CD14-positive monocyte (primary cell): ENCODE data around the gene KCNJ1. TPM values are rescaled to one million over a fixed set of nuclear protein-coding genes. Genes with fewer than 3 reads are reported as not detected.

Experiments used
- DNase-seq, 3 donors: peaks; one replicate each; pipeline ENCODE4 v3.0.0-alpha.2; 2011 to 2022
- H2AFZ ChIP-seq: 2 replicates; pipeline ENCODE4 v1.6.0; 2012; ENCODE audit warnings: mild to moderate bottlenecking, low read depth, low read length, inconsistent platforms; ENCODE audit not compliant: insufficient read depth, poor library complexity, severe bottlenecking
- H3K27ac ChIP-seq, 2 donors: 1 replicate in 1 of 2; 2 replicates in 1 of 2; pipeline ENCODE4 v1.5.1; 2012 to 2013; ENCODE audit warnings: low read length in 2 of 2, control low read depth in 1 of 2, inconsistent platforms in 1 of 2, low read depth in 1 of 2, mild to moderate bottlenecking in 1 of 2
- H3K27me3 ChIP-seq, 2 donors: one replicate each; pipeline versions ENCODE4 v1.6.0 to v1.6.1; 2011 to 2013; ENCODE audit warnings: low read length in 2 of 2; ENCODE audit not compliant: control insufficient read depth in 2 of 2, insufficient read depth in 2 of 2
- H3K36me3 ChIP-seq, 2 donors: replicated peaks in 1 of 2; 1 replicate in 1 of 2; 2 replicates in 1 of 2; pipeline versions ENCODE4 v1.5.1 to v1.6.1; 2012 to 2013; ENCODE audit warnings: low read length in 2 of 2, control low read depth in 1 of 2, inconsistent platforms in 1 of 2, mild to moderate bottlenecking in 1 of 2; ENCODE audit not compliant: insufficient read depth in 2 of 2, control insufficient read depth in 1 of 2
- H3K4me1 ChIP-seq, 2 donors: 1 replicate in 1 of 2; 2 replicates in 1 of 2; pipeline versions ENCODE4 v1.5.1 to v1.6.1; 2012 to 2013; ENCODE audit warnings: low read length in 2 of 2, control low read depth in 1 of 2, inconsistent platforms in 1 of 2, mild to moderate bottlenecking in 1 of 2, moderate library complexity in 1 of 2; ENCODE audit not compliant: insufficient read depth in 2 of 2, control insufficient read depth in 1 of 2
- H3K4me2 ChIP-seq: replicated peaks from 2 replicates; pipeline ENCODE3; 2012; ENCODE audit warnings: low read length, moderate library complexity, mild to moderate bottlenecking; ENCODE audit not compliant: poor library complexity, severe bottlenecking; ENCODE audit errors: extremely low read depth
- H3K4me3 ChIP-seq, 3 experiments: fragments of 200-600 bp in 1 of 3; sonication (generic) in 1 of 3; replicated peaks in 1 of 3; 1 replicate in 2 of 3; 2 replicates in 1 of 3; pipeline ENCODE4 v1.5.1; 2011 to 2013; ENCODE audit warnings: low read length in 3 of 3, mild to moderate bottlenecking in 3 of 3, control low read depth in 2 of 3, low read depth in 2 of 3, inconsistent platforms in 1 of 3, moderate library complexity in 1 of 3
- H3K79me2 ChIP-seq: 2 replicates; pipeline ENCODE4 v1.6.0; 2012; ENCODE audit warnings: mild to moderate bottlenecking, control low read depth, inconsistent platforms, low read length, moderate library complexity; ENCODE audit not compliant: insufficient read depth
- H3K9ac ChIP-seq: 2 replicates; pipeline ENCODE4 v1.6.0; 2017; ENCODE audit warnings: low read length, mild to moderate bottlenecking; ENCODE audit not compliant: insufficient read depth, poor library complexity, severe bottlenecking
- H3K9me3 ChIP-seq, 2 donors: replicated peaks in 1 of 2; 1 replicate in 1 of 2; 2 replicates in 1 of 2; pipeline versions ENCODE4 v1.5.1 to v1.6.1; 2012 to 2013; ENCODE audit warnings: low read length in 2 of 2, control low read depth in 1 of 2; ENCODE audit not compliant: control insufficient read depth in 1 of 2, insufficient read depth in 1 of 2
- H4K20me1 ChIP-seq: 2 replicates; pipeline ENCODE4 v1.6.0; 2012; ENCODE audit warnings: mild to moderate bottlenecking, low read length, control low read depth, moderate library complexity; ENCODE audit not compliant: insufficient read depth
- H3K27ac Mint-ChIP-seq, 7 donors: one replicate each; pipeline ENCODE4 v1.8.0; 2020; ENCODE audit warnings: mild to moderate bottlenecking in 7 of 7, mixed read lengths in 7 of 7, moderate library complexity in 6 of 7, inconsistent platforms in 2 of 7
- H3K27me3 Mint-ChIP-seq, 3 donors: one replicate each; pipeline ENCODE4 v1.8.0; 2021 to 2022; ENCODE audit warnings: low read depth in 3 of 3, mild to moderate bottlenecking in 3 of 3, mixed read lengths in 3 of 3, moderate library complexity in 3 of 3, inconsistent platforms in 1 of 3
- H3K36me3 Mint-ChIP-seq, 2 donors: one replicate each; pipeline ENCODE4 v1.8.0; 2020; ENCODE audit warnings: mixed read lengths in 2 of 2, inconsistent platforms in 1 of 2, mild to moderate bottlenecking in 1 of 2
- H3K4me1 Mint-ChIP-seq: one replicate; pipeline ENCODE4 v1.8.0; 2020; ENCODE audit warnings: mild to moderate bottlenecking, mixed read lengths
- H3K4me3 Mint-ChIP-seq, 2 donors: one replicate each; pipeline ENCODE4 v1.8.0; 2020; ENCODE audit warnings: mild to moderate bottlenecking in 2 of 2, mixed read lengths in 2 of 2, moderate library complexity in 1 of 2
- H3K9me3 Mint-ChIP-seq, 7 donors: one replicate each; pipeline ENCODE4 v1.8.0; 2020 to 2022; ENCODE audit warnings: mixed read lengths in 7 of 7, mild to moderate bottlenecking in 6 of 7, moderate library complexity in 6 of 7, inconsistent platforms in 2 of 7
- WGBS: methylation state at CpG from one replicate; pipeline ENCODE4 v1.1.5; 2013; ENCODE audit warnings: missing lambda C conversion rate; ENCODE audit not compliant: insufficient coverage; 5-methylcytosine and 5-hydroxymethylcytosine counted together
- intact Hi-C, 2 donors: fragments of 100-400 bp; cut with micrococcal nuclease; formaldehyde crosslinking; loops; one replicate each; pipeline versions ENCODE4 v1.15.0 to v1.15.1; 2023
- polyA plus RNA-seq, 3 donors: library from polyadenylated mRNA; depleted of rRNA in 1 of 3; unstranded in 2 of 3; stranded (reverse) in 1 of 3; fragments of 300-500 nt in 2 of 3; fragments of >200 nt in 1 of 3; fragmentation: Illumina TruSeq in 2 of 3; gene quantifications; 1 replicate in 2 of 3; 2 replicates in 1 of 3; pipeline ENCODE4 v1.2.3, GENCODE V29; 2012 to 2021
- TF ChIP-seq, protein P1 (sequence below): fragments of 200-600 bp; IDR thresholded peaks from one replicate; pipeline ENCODE4 v1.8.0; 2022; ENCODE audit warnings: antibody characterized with exemption, mild to moderate bottlenecking

KCNJ1 gene
- polyA plus RNA-seq, 3 donors = 0.12 to 0.47 TPM; not detected in 1

DNA sequence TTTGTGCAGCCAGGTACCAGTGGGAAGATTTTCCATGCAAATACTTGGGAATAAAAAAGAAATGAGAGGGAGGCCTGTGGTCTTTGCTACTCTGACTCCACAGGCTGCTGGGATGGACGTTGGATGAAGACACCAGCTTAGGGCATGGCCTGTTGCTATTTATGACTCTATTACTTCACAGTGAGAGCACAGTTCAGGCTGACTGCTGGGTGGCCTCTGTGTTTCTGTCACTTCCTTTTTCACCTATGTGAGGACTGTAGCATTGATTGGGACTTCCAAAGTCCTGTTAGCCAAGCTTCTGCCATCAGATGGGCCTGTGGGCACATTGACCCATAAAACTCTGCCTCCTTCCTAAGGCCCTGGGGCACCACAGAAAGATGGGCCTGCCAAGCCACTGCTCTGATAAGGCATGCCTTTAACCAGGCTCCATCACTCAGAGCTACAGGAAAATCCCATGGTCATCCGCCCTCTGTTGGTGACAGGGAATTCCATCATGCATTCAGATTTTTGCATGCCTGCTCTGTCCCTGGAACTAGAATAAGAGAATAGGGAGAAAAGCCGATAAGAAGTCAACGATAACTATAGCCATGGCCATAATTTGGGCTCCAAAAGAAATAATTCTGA is 64.6 kb downstream of the KCNJ1 start:
- H3K79me2 ChIP-seq = peaks cover 74% of the 10 kb centered on the region
- H3K4me1 ChIP-seq = peaks cover 5 to 13% of the 10 kb centered on the region in 2 donors
- H3K9ac ChIP-seq = no peak overlapping the region
- Mint-ChIP-seq H3K27me3 (no peaks in the 10 kb centered on the region), H3K9me3 (no peaks in the 10 kb centered on the region), H3K27ac (peak overlapping the region; percentile 33 to 71 (median 41)), H3K4me3 (no peak overlapping the region), H3K4me1 (peaks cover 27% of the 10 kb centered on the region), H3K36me3 (peaks cover 83 to 90% of the 10 kb centered on the region in 2 donors)
- H2AFZ ChIP-seq = no peak overlapping the region
- no peak overlapping the region for H3K4me2 ChIP-seq
- H3K36me3 ChIP-seq = peaks cover 83 to 100% of the 10 kb centered on the region in 2 donors
- no peaks in the 10 kb centered on the region for H3K9me3 ChIP-seq
- peaks cover 100% of the 10 kb centered on the region for H4K20me1 ChIP-seq
- 50% methylated on average over 2 of the region's 4 CpGs for WGBS
- TF ChIP-seq, protein P1, sequence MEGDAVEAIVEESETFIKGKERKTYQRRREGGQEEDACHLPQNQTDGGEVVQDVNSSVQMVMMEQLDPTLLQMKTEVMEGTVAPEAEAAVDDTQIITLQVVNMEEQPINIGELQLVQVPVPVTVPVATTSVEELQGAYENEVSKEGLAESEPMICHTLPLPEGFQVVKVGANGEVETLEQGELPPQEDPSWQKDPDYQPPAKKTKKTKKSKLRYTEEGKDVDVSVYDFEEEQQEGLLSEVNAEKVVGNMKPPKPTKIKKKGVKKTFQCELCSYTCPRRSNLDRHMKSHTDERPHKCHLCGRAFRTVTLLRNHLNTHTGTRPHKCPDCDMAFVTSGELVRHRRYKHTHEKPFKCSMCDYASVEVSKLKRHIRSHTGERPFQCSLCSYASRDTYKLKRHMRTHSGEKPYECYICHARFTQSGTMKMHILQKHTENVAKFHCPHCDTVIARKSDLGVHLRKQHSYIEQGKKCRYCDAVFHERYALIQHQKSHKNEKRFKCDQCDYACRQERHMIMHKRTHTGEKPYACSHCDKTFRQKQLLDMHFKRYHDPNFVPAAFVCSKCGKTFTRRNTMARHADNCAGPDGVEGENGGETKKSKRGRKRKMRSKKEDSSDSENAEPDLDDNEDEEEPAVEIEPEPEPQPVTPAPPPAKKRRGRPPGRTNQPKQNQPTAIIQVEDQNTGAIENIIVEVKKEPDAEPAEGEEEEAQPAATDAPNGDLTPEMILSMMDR = no peak
- DNase-seq = no peak
- peak overlapping the region; percentile 1 to 54 for H3K27ac ChIP-seq
- no peaks in the 10 kb centered on the region for H3K27me3 ChIP-seq
- intact Hi-C loops = no loop called here
- no peak overlapping the region for H3K4me3 ChIP-seq

DNA sequence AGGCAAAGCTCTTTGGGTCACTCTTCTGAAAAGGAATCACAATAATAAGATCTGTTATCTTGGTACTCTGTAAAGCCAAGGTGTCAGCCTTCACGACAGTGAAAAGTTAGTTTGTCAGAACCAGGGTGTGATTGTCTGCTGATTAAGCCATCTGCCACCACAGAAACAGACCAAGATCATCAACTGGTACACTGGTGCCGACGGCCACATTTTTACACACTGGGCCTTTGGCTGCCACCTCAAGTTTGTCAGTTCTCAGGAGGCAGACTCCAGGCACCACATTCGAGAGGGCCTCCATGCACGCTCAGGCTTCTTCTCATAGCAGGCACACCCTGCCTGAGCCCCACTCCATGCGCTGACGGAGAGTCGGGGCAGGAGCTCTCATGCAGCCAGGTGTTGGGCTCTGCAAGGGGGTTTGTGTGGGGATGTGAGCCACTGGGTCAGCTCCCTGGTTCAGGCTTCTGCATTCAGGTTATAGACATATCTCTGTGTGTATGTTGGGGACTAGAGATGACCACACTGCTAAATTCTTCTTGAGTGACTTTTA is 66.2 kb downstream of the KCNJ1 start:
- Histone ChIP-seq H3K4me2 (no peak overlapping the region), H2AFZ (no peak overlapping the region), H3K27me3 (no peaks in the 10 kb centered on the region), H3K9me3 (no peaks in the 10 kb centered on the region), H3K79me2 (peaks cover 87% of the 10 kb centered on the region), H3K4me3 (no peak overlapping the region), H3K36me3 (peaks cover 82 to 100% of the 10 kb centered on the region in 2 donors), H3K4me1 (peaks cover 5 to 13% of the 10 kb centered on the region in 2 donors), H4K20me1 (peaks cover 100% of the 10 kb centered on the region), H3K27ac (peak overlapping the region in 1 of 2 donors; percentile 54), H3K9ac (no peak overlapping the region)
- TF ChIP-seq, protein P1 = no peak
- peaks cover 27% of the 10 kb centered on the region for H3K4me1 Mint-ChIP-seq
- no peak for DNase-seq
- no peak overlapping the region for H3K4me3 Mint-ChIP-seq
- intact Hi-C loops = no loop called here
- WGBS = 97% methylated on average over 8 of the region's 8 CpGs
- no peaks in the 10 kb centered on the region for H3K9me3 Mint-ChIP-seq
- H3K27ac Mint-ChIP-seq = peak overlapping the region in 6 of 7 donors; percentile 19 to 84 (median 57)
- H3K27me3 Mint-ChIP-seq = no peaks in the 10 kb centered on the region
- peaks cover 84 to 90% of the 10 kb centered on the region in 2 donors for H3K36me3 Mint-ChIP-seq
